AG04449 (cell line): ENCODE results near the gene CDHR1.

Experiments used
- CTCF ChIA-PET: fragments of 350-600 bp; formaldehyde crosslinking; extraction: SDS; loops from one replicate; lab custom pipeline; 2021; ENCODE audit warnings: antibody characterized with exemption; lab: Yijun Ruan, JAX
- POLR2A ChIA-PET: fragments of 400-600, 350-600 bp; formaldehyde crosslinking; extraction: SDS; loops from one replicate; lab custom pipeline; 2020; ENCODE audit warnings: antibody characterized with exemption, inconsistent platforms; lab: Yijun Ruan, JAX
- DNase-seq: peaks from one replicate; pipeline ENCODE4 v3.0.0-alpha.2; 2010; ENCODE audit warnings: low read depth, low spot score
- H3K4me3 ChIP-seq: 2 replicates; pipeline ENCODE4 v1.5.1; 2011; ENCODE audit warnings: low read depth, mild to moderate bottlenecking, control low read depth, low read length
- CTCF ChIP-seq: IDR thresholded peaks from one replicate; pipeline ENCODE4 v1.5.1; 2011; ENCODE audit warnings: mild to moderate bottlenecking, moderate library complexity, low read length, control low read depth, inconsistent platforms; ENCODE audit not compliant: insufficient read depth; ENCODE audit errors: missing control alignments

Gene CDHR1

DNA sequence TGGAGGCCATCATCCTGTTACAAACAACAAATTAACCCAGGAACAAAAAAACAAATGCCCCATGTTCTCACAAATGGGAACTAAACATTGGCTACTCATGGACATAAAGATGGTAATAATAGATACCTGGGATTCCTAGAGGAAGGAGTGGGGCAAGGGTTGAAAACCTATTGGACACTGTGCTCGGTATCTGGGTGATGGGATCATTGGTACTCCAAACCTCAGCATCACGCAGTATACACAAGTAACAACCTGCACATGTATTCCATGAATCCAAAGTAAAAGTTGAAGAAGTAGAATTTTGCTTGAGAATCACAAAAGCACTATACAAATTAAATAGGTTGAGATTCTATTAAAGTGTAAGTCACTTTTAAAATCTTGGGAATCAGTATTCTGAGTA, 38.3 kb upstream of the CDHR1 start:
- ChIA-PET CTCF (interaction anchor here (2.1 to 6.8 kb wide), 2 partner anchors 8 to 382 kb away, joined by 7 to 39 read pairs; no protein-coding TSS in a partner anchor), POLR2A (no interaction called here)
- no peak overlapping the region for H3K4me3 ChIP-seq
- TF ChIP-seq CTCF, result no peak
- no peak for DNase-seq

GRCh38 chr10:84156768-84157167, 37.6 kb upstream of the CDHR1 start:
- no peak for TF ChIP-seq CTCF
- DNase-seq, result no peak
- CTCF ChIA-PET, result interaction anchor here (2.1 to 6.8 kb wide), 2 partner anchors 9 to 381 kb away, joined by 7 to 39 read pairs; no protein-coding TSS in a partner anchor
- POLR2A ChIA-PET, result no interaction called here
- H3K4me3 ChIP-seq, result no peak overlapping the region

- POLR2A ChIA-PET, result no interaction called here
- no peak for TF ChIP-seq CTCF
- H3K4me3 ChIP-seq, result no peak overlapping the region
- CTCF ChIA-PET, result interaction anchor here (6.8 kb wide), 1 partner anchor 10 kb away, joined by 39 read pairs; no protein-coding TSS in a partner anchor
- DNase-seq, result no peak
Measured at GRCh38 chr10:84158061-84158460, 36.3 kb upstream of the CDHR1 start.

GRCh38 chr10:84158550-84158949, 35.8 kb upstream of the CDHR1 start:
- POLR2A ChIA-PET, result no interaction called here
- DNase-seq, result no peak
- no peak overlapping the region for H3K4me3 ChIP-seq

GRCh38 chr10:84159076-84159685, 35.2 kb upstream of the CDHR1 start:
- no peak for DNase-seq
- no peak overlapping the region for H3K4me3 ChIP-seq
- POLR2A ChIA-PET, result no interaction called here
- CTCF ChIA-PET, result interaction anchor here (0.8 to 6.8 kb wide), 2 partner anchors 11 to 378 kb away, joined by 4 to 39 read pairs; no protein-coding TSS in a partner anchor
- TF ChIP-seq CTCF, result no peak

More at GRCh38 chr10:84158550-84158949, 35.8 kb upstream of the CDHR1 start:
- CTCF ChIA-PET, result interaction anchor here (0.8 to 6.8 kb wide), 2 partner anchors 10 to 379 kb away, joined by 4 to 39 read pairs; no protein-coding TSS in a partner anchor
- TF ChIP-seq CTCF, result no peak

- POLR2A ChIA-PET, result no interaction called here
- TF ChIP-seq CTCF, result no peak
- no peak overlapping the region for H3K4me3 ChIP-seq
- DNase-seq, result no peak
- CTCF ChIA-PET, result interaction anchor here (1.6 to 6.8 kb wide), 2 partner anchors 13 to 377 kb away, joined by 7 to 39 read pairs; no protein-coding TSS in a partner anchor
Measured at GRCh38 chr10:84160663-84161362, 33.5 kb upstream of the CDHR1 start.
